ENCODE results near the gene SYNCRIP. TPM values are rescaled to one million over a fixed set of nuclear protein-coding genes. Genes with fewer than 3 reads are reported as not detected.
"Not testable (repeated sequence)": the region's sequence is repeated elsewhere in the genome, so short reads cannot be mapped to it uniquely, and the experiment has no call there.

The SYNCRIP gene
- total RNA-seq, 2 donors from 2014 or later = 27.0 to 36.1 TPM

GRCh38 chr6:85591207-85591606, 51.5 kb downstream of the SYNCRIP start:
- intact Hi-C loops (cut with DNase I) = no loop called here
- H3K27ac ChIP-seq = no peak overlapping the region
- H3K4me3 ChIP-seq = no peak overlapping the region
- no peak for DNase-seq
- 73 to 82% methylated on average over 1 of the region's 1 CpG for WGBS, 2 donors
- no peaks in the 10 kb centered on the region for H3K27me3 ChIP-seq
- H3K9me3 ChIP-seq = no peaks in the 10 kb centered on the region
- no peak for ATAC-seq
- no peaks in the 10 kb centered on the region for H3K36me3 ChIP-seq (replicated peaks in 1 of 2; ENCODE audit: insufficient read depth in 1 of 2, low read depth in 2 of 2)
- no peak for TF ChIP-seq POLR2A (IDR thresholded peaks at IDR 0.05)
- TF ChIP-seq, protein P1, sequence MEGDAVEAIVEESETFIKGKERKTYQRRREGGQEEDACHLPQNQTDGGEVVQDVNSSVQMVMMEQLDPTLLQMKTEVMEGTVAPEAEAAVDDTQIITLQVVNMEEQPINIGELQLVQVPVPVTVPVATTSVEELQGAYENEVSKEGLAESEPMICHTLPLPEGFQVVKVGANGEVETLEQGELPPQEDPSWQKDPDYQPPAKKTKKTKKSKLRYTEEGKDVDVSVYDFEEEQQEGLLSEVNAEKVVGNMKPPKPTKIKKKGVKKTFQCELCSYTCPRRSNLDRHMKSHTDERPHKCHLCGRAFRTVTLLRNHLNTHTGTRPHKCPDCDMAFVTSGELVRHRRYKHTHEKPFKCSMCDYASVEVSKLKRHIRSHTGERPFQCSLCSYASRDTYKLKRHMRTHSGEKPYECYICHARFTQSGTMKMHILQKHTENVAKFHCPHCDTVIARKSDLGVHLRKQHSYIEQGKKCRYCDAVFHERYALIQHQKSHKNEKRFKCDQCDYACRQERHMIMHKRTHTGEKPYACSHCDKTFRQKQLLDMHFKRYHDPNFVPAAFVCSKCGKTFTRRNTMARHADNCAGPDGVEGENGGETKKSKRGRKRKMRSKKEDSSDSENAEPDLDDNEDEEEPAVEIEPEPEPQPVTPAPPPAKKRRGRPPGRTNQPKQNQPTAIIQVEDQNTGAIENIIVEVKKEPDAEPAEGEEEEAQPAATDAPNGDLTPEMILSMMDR (IDR thresholded peaks at IDR 0.05) = no peak
- H3K4me1 ChIP-seq = peaks cover 30% of the 10 kb centered on the region

DNA sequence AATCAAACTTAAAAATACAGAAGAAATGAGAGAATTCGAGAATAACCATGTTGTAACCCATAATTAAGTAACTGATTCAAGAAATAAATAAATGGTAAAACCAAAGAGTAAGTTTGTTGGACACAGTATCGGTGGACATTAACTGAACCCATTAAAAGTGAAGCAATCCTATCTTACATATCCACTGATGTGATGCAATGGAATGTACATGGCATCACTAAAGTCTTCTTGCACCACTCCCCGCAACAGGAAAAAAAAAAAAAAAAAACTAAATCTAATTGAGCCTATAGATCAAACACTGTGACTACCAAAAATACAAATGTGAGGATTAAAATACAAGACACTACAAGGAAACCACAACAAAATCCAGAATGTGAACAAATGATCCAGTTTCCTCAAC, 56.9 kb downstream of the SYNCRIP start:
- 78 to 92% methylated on average over 3 of the region's 3 CpGs for WGBS, 2 donors
- ATAC-seq = no peak
- DNase-seq = no peak
- Histone ChIP-seq H3K4me3 (no peak overlapping the region), H3K9me3 (no peaks in the 10 kb centered on the region), H3K4me1 (peaks cover 9% of the 10 kb centered on the region), H3K27me3 (no peaks in the 10 kb centered on the region), H3K27ac (no peak overlapping the region), H3K36me3 (replicated peaks in 1 of 2; ENCODE audit: insufficient read depth in 1 of 2, low read depth in 2 of 2) (no peaks in the 10 kb centered on the region)
- intact Hi-C loops (cut with DNase I) = no loop called here
- TF ChIP-seq, protein P1 (IDR thresholded peaks at IDR 0.05) = no peak

- H3K27ac ChIP-seq; ATAC-seq; intact Hi-C loops (cut with DNase I); H3K27me3 ChIP-seq; H3K9me3 ChIP-seq; H3K36me3 ChIP-seq (replicated peaks in 1 of 2; ENCODE audit: insufficient read depth in 1 of 2, low read depth in 2 of 2); H3K4me3 ChIP-seq; DNase-seq: not testable (repeated sequence)
- 92 to 99% methylated on average over 4 of the region's 4 CpGs for WGBS, 2 donors
- peaks cover 26% of the 10 kb centered on the region for H3K4me1 ChIP-seq
Measured at GRCh38 chr6:85582832-85583231, 59.9 kb downstream of the SYNCRIP start.

DNA sequence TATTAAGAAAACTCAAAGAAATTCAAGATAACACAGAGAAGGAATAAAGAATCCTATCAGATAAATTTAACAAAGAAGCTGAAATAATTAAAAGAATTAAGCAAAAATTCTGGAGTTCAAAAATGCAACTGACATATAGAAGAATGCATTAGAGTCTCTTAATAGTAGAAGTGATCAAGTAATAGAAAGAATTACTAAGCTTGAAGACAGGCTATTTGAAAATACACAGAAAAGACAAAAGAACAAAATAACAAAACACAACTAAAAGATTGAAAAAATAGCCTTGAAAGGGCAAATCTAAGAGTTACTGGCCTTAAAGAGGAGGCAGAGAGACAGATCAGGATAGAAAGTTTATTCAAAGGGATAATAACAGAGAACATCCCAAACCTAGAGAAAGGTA, 61.1 kb downstream of the SYNCRIP start:
- Histone ChIP-seq H3K27me3 (no peaks in the 10 kb centered on the region), H3K27ac (no peak overlapping the region), H3K9me3 (no peaks in the 10 kb centered on the region), H3K36me3 (replicated peaks in 1 of 2; ENCODE audit: insufficient read depth in 1 of 2, low read depth in 2 of 2) (no peaks in the 10 kb centered on the region), H3K4me3 (no peak overlapping the region), H3K4me1 (peaks cover 26% of the 10 kb centered on the region)
- intact Hi-C loops (cut with DNase I) = no loop called here
- TF ChIP-seq POLR2A (IDR thresholded peaks at IDR 0.05) = no peak
- TF ChIP-seq, protein P1 (IDR thresholded peaks at IDR 0.05) = no peak
- ATAC-seq = no peak
- DNase-seq = no peak

DNA sequence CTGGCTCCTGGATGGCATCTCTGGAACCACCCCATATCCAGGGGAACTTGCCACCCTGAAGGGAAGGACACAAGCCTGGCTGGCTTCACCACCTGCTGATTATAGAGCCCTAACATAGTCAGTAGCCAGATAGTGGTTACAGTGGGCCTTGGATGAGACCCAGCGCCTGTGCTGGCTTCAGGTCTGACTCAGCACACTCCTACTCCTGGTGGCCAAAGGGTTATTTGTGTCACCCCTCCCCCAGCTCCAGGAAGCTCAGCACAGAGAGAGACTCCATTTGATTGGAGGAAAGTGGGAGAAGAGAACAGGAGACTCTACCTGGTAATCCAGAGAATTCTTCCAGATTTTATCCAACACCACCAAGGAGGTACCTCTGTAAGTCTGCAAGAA, 61.8 kb downstream of the SYNCRIP start:
- Histone ChIP-seq H3K9me3 (no peaks in the 10 kb centered on the region), H3K4me3 (no peak overlapping the region), H3K27me3 (no peaks in the 10 kb centered on the region), H3K27ac (peak overlapping the region; percentile 1 to 62 (median 58)), H3K4me1 (peaks cover 26% of the 10 kb centered on the region), H3K36me3 (replicated peaks in 1 of 2; ENCODE audit: insufficient read depth in 1 of 2, low read depth in 2 of 2) (no peaks in the 10 kb centered on the region)
- intact Hi-C loops (cut with DNase I) = no loop called here
- peak; percentile 79 for ATAC-seq
- DNase-seq = peak; percentile 40 to 66 (median 58)
- TF ChIP-seq, protein P1 (IDR thresholded peaks at IDR 0.05) = peak in 2 of 7 experiments; percentile 20 to 27
- TF ChIP-seq POLR2A (IDR thresholded peaks at IDR 0.05) = no peak
- WGBS, 2 donors = 33 to 89% methylated on average over 1 of the region's 1 CpG
